Fibroblast of skin of left quadriceps (primary cell): ENCODE measurements around the gene UCK1.
"Not testable (repeated sequence)": the region's sequence is repeated elsewhere in the genome, so short reads cannot be mapped to it uniquely, and the experiment has no call there.

Experiments
- DNase-seq, 2 experiments: peaks; one replicate each; pipeline ENCODE4 v3.0.0-alpha.2; 2013; ENCODE audit warnings: low read depth in 2 of 2

The UCK1 gene

DNA sequence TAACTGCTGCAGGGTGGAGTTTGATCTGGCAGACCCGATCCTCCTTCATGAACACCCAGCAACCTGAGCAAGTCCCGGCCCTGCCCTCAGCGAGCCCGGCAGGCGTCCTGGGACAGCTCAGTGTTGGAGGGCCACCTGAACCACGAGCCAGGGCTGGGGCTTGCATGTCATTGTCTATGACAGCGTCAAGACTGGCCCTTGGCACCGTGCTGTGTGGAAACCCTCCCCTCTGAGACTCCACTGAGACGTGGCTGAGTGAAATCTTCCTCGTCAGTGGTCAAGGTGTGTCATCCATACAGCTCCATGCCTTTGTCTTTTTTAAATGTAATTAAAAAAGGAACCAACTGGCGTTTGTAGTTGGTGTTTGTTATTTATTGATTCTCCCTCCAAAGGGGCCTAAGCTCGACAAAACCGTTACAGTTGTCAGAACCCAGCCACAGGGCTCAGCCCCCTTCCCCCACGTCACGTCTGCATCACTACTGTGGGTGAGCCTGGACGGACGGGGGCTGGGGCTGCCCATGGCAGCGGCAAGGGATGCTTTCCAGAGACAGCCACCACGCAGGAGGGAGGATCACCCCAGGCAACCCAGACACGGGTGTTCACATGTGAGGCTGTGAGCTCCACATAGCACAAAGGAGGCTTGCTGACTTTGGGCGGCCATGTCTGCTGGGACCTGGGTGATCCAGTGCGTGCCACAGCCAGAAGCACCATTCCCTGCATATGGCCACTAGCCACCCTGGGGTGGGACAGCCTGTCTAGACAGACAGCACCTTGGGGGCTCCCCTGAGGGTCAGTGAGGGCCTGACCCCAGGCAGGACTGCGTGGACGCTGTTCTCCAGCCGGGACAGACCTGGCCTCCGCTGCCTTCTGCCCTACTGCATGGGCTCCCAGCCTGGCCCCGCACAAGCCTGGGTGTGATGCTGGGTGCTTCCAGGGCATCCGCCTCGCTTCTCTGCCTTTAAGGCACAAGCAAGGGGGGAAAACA, 7.3 kb downstream of the UCK1 start:
- no peak for DNase-seq

GRCh38 chr9:131523086-131523388, 8.0 kb downstream of the UCK1 start:
- no peak for DNase-seq

DNA sequence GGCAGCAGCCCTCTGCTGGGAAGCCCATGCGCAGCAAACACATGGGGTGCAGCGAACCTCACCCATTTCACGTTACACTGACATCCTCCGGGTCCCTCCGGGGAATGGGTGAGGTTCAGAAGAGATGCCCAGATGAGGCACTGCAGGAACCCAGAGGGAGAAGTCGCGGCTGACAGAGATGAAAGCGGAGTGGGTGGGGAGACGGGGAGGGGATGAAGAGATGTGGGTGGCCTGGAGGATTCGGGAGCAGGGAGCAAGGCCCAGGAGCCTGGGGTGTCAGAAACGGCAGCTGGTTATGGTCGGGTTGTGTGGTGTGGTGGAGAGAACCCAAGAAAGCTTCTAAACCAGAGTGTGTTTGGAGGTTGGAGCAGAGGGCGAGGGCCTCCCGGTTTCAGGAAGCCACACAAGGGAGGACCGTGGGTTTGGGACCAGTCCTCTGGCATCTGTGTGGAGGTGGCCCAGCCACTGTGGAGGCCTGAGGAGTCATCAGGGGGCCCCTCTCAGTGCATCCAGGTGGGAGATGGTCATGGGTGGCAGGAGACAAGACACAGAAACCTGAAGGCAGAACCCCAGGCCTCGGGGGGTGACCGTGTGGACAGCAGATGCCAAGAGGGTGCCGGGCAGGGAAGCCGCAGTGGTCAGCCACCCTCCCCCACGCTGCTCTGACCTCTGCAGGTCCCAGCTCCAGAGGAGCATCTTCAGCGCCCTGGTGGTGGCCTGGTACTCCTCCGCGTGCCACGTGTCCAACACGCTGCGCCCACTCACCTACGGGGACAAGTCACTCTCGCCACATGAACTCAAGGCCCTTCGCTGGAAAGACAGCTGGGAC, 8.6 kb downstream of the UCK1 start:
- DNase-seq, result no peak

DNA sequence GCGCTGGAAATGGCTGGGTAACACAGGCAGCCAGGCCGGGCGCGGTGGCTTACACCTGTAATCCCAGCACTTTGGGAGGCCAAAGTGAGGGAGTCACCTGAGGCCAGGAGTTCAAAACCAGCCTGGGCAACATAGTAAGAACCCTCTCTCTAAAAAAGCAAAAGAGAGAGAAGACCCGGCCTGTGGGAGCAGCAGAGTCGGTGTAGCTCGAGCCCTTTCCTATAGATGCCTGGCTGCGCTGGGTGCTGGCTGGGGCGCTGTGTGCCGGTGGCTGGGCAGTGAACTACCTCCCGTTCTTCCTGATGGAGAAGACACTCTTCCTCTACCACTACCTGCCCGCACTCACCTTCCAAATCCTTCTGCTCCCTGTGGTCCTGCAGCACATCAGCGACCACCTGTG, 9.2 kb downstream of the UCK1 start:
- DNase-seq, result no peak

- no peak for DNase-seq
These were observed 9.9 kb downstream of the UCK1 start for GRCh38 chr9:131521203-131521602.

- no peak for DNase-seq
These were observed 10.6 kb downstream of the UCK1 start for GRCh38 chr9:131520503-131520902.

GRCh38 chr9:131518553-131518952, 12.5 kb downstream of the UCK1 start:
- DNase-seq, result no peak

DNA sequence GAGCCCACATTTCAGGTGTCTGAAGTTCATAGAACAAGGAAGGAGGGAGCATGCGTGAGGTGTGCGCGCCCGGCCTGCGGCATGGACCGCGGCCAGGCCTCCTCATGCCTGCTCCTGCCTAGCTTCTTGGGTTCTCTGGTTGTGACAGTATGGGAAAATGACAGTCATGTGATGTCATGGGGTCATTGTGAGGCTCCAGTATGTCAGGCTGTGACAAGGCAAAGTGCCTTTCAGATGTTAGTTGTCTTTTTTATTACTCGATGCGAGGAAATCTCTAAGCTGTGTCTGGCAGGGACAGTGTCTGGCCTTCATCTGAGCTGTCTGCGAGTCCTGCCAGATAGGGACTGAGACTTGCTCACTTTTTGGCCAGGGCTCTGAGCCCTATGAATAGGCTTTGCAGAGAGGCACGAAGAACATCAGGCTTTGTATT, 13.3 kb downstream of the UCK1 start:
- no peak for DNase-seq

DNA sequence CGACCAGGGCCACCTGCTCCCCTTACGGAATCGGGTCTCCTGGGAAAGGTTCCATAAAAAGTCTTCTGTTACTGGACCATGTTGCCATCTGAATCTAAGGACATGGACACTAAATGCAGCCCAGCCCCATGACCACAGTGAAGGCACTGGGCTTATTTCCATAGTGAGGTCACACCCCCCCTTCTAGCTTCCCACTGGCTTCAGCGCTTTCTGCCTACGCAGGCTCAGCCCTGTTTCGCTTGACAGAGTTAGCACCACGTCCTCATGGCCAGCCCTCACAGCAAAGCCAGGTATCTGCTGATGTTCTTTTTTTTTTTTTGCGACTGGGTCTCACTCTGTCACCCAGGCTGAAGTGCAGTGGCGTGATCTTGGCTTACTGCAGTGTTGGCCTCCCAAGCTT, 14.1 kb downstream of the UCK1 start:
- no peak for DNase-seq

DNA sequence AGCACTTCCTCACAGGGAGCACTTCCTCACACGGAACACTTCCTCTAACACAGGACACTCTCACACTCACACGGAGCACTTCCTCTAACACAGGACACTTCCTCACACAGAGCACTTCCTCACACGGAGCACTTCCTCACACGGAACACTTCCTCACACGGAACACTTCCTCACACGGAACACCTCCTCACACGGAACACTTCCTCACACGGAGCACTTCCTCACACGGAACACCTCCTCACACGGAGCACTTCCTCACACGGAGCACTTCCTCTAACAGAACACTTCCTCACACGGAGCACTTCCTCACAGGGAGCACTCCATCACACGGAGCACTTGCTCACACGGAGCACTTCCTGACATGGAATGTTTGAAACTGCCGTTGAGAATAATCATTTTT, 15.0 kb downstream of the UCK1 start:
- no peak for DNase-seq

DNA sequence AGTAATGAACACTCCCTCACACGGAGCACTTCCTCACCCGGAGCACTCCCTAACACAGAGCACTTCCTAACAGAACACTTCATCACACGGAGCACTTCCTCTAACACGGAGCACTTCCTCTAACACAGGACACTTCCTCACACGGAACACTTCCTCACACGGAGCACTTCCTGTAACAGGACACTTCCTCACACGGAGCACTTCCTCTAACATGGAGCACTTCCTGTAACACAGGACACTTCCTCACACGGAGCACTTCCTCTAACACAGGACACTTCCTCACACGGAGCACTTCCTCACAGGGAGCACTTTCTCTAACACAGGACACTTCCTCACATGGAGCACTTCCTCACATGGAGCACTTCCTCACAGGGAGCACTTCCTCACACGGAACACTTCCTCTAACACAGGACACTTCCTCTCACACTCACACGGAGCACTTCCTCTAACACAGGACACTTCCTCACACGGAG, 15.5 kb downstream of the UCK1 start:
- DNase-seq, result not testable (repeated sequence)

GRCh38 chr9:131513177-131513576, 17.9 kb downstream of the UCK1 start:
- no peak for DNase-seq

DNA sequence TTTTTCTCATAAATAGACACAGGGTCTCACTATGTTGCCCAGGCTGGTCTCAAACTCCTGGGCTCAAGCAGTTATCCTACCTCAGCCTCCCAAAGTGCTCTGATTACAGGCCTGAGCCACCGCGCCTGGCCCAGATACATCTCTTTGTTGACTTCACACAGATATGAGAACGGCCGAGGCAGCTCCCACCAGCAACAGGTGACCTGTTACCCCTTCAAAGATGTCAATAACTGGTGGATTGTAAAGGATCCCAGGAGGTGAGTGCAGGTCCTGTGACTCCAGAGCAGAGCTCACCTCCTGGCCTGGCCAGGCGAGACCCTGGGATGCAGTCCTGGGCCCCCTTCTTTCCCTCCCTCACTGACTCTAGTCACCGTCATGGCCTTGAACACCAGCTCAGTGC, 19.2 kb downstream of the UCK1 start:
- no peak for DNase-seq

- DNase-seq, result no peak
These were observed 19.6 kb downstream of the UCK1 start for GRCh38 chr9:131511416-131511815.

DNA sequence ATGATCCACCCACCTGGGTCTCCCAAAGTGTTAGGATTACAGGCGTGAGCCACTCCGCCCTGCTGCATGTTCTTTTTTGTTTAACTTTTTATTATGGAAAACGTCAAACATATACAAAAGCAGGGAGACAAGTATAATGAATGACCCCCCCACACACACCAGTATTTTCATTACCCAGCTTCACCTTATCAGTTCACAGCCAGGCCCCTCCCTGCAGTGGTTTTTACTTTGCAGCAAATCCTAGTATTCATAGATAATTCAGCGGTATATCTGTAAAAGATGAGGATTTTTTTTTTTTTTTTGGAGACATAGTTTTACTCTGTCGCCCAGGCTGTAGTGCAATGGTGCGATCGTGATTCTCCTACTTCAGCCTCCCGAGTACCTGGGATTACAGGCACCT, 26.1 kb downstream of the UCK1 start:
- DNase-seq, result no peak

- no peak for DNase-seq
These were observed 27.2 kb downstream of the UCK1 start for GRCh38 chr9:131503626-131504465.

DNA sequence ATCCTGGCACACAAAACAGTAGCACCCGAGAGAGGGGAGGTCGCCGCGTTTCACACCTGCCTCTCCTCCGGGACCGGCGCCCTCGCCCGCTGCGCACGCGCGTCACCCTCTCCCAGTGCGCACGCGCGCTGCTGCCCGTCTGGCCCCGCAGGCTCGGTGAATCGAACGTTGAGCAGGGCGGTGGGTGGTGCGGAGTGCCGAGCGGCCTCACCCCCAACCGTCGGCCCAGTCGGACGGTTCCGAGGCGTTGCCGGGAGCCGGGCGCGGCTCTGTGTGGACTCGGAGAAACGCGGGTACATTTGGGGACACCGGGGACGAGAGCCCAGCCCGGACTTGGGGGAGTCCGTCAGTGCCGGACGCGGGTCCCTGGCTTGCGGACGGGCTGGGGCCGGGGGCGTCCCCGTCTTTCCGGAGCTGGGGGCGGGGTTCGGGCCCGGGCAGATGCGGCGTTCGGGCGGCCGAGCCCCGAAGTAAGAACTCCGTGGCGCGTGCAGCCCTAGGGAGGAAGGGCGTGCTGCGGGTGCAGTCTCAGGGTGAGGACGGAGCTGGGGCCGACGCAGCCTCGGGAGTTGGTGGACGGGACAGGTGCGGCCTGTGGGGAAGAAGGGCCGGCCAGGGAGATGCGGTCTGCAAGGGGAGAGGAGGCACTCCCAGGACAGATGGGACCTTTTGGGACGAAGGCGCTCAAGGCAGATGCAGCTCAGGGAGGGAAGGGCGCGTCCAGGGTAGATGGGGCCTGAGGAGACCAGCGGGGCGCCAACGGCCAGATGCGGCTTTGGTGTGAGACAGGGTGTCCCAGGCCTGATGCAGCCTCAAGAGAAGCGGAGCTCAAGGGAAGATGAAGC, 28.1 kb downstream of the UCK1 start, which contains the start of gene POMT1:
TSS of gene POMT1 (plus strand) at position 138 of the 845 bp plus-strand sequence. CDS start 1,301 bp downstream, outside the sequence.
- DNase-seq, result peak; percentile 53 to 58

- DNase-seq, result peak; percentile 39 to 53
These were observed 30.0 kb downstream of the UCK1 start for GRCh38 chr9:131500939-131501541.

- no peak for DNase-seq
These were observed 30.7 kb downstream of the UCK1 start for GRCh38 chr9:131500377-131500776.

DNA sequence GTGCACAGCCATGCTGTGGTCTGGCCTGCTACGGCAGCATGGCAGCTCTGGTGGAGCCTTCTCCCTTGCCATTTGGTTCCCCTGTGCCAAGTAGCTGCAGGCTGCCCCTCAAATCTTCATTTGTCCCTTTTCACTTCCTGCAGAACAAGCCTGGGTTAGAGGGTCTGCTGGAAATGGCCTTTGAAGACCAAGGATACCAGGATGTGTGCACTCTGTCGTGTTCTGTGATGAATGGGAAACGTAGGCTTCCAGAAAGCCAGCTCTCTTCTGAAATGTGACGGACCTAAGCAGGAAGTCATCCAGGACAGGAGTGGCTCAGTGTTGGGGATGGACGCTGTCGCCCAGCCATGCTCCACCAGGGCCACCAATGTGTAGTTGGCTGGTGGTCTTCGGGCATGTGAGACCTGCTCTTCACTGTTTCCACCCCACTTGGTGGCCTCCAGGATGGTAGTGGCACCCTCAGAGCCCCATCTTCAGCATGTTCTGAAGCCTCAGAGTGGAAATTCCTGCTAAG, 31.8 kb downstream of the UCK1 start:
- no peak for DNase-seq
